Fibroblast of skin of back (primary cell): ENCODE results near the gene RNU1-2. TPM values are rescaled to one million over a fixed set of nuclear protein-coding genes. Genes with fewer than 3 reads are reported as not detected.
A peak's percentile ranks its signal among the peaks of the same experiment; 100 is the strongest.
"Not testable (repeated sequence)": the region's sequence is repeated elsewhere in the genome, so short reads cannot be mapped to it uniquely, and the experiment has no call there.

Experiments used
- DNase-seq: peaks from one replicate; pipeline ENCODE4 v3.0.0-alpha.2; 2013
- polyA plus RNA-seq, 2 experiments: library from polyadenylated mRNA; unstranded; fragments of 120-200 nt; gene quantifications; one replicate each; pipeline ENCODE4 v1.2.1, GENCODE V29; 2013; ENCODE audit not compliant: insufficient read length in 2 of 2

Gene RNU1-2
- polyA plus RNA-seq (2013, experiment 1 of 2; ENCODE audit: insufficient read length) = not detected
- not detected for polyA plus RNA-seq (2013, experiment 2 of 2; ENCODE audit: insufficient read length)

DNA sequence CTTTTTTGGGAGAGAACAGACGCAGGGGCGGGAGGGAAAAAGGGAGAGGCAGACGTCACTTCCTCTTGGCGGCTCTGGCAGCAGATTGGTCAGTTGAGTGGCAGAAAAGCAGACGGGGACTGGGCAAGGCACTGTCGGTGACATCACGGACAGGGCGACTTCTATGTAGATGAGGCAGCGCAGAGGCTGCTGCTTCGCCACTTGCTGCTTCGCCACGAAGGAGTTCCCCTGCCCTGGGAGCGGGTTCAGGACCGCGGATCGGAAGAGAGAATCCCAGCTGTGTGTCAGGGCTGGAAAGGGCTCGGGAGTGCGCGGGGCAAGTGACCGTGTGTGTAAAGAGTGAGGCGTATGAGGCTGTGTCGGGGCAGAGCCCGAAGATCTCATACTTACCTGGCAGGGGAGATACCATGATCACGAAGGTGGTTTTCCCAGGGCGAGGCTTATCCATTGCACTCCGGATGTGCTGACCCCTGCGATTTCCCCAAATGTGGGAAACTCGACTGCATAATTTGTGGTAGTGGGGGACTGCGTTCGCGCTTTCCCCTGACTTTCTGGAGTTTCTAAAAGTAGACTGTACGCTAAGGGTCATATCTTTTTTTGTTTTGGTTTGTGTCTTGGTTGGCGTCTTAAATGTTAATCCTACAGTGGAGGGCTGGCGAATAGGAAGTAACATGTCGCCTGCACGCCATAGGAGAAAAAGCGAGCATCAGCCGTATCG is at the start of gene RNU1-2:
Gene RNU1-2 (plus strand): TSS at position 383 of the 718 bp plus-strand sequence.
- peak; percentile 99 for DNase-seq

DNA sequence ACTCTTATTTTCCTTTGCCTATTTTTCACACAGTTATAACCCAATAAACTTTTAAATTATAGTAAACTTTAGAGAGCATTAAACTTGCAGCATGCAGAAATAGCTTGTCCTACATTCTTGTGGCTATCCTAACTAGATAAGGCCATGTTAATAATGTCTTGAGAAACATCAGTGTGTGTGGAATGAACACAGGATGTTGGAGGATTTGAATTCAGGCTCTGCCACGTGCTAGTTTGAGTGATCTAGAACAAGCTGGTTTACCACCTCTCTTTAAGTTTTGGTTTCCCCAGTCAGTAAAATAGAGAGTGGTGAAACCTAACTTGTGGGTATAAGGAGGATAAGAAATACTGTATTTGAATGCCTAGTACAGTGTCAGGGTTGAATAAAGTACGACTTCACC is 39.6 kb upstream of the RNU1-2 start:
- DNase-seq = not testable (repeated sequence)

DNA sequence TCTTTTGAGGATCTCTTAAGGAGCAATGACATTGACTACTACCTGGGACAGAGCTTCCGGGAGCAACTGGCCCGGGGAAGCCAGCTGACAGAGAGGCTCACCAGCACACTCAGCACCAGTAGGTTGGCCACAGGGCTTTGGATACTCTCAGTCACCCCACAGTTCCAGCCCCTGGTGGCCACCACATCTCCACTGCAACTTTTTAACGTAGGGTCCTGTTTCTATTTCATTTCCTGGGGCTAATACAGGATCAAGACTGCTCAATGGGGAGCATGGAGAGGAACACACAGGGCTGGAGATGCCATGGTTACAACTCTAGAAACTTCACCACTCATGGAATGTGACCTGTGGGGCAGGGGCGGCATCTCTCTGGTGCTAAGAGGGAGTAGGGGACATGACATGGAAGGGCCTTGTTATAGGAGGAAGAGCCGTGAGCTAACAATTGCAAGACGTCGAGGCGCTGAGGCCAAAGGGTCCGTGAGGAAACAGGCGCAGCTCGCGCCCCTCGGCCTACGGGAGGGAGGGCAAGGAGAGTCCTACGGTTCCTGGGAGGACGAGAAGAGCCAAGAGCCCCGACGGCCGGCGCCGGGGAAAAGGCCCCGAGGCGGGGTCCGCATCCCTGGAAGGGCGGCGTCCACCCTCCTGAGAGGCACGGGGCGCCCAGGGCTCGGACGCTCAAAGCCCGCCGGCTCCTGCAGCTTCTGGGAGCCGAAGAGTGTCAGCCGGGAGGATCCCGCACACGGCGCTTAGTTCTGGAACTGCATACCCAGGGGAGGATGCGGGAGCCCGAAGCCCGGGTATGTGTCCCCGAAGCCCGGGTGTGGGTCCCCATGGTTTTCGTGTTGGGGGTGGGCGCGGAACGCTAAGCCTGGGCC is 36.4 kb upstream of the RNU1-2 start:
- not testable (repeated sequence) for DNase-seq

DNA sequence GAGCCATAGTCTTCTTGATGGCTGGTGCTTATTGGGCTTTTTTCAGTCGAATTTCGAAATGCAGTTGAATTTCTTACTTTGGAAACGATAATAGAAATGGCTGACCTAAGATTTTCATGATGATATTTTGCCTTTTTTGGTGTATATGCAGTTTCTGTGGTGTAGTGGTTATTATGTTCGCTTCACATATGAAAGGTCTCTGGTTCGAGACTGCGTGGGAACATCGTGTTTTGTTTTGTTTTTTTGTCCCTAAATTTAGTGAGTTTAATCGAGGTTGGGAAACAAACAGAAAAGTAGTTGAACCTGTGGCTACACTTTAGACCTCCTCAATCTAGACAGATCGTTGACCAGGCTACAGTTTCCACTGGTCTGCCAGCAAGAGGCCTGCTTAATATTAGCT is 35.7 kb upstream of the RNU1-2 start:
- DNase-seq = not testable (repeated sequence)

DNA sequence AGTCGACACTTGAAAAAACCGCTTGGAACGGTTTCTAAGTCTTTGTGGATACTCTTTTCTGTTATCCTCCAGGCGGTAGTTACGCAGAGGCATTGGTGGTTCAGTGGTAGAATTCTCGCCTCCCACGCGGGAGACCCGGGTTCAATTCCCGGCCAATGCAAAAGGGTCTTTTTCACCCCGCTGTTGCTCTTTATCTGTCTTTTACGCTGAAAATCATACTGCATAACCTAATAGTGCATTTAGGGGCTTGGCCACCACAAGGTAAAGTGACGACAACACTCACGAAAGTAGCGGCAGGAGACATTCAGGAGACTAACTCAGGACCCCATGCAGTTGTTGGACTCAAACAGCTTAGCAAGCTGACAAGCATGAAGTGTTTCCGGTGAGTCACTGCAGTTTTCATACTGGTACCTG is 33.9 kb upstream of the RNU1-2 start:
- DNase-seq = not testable (repeated sequence)

DNA sequence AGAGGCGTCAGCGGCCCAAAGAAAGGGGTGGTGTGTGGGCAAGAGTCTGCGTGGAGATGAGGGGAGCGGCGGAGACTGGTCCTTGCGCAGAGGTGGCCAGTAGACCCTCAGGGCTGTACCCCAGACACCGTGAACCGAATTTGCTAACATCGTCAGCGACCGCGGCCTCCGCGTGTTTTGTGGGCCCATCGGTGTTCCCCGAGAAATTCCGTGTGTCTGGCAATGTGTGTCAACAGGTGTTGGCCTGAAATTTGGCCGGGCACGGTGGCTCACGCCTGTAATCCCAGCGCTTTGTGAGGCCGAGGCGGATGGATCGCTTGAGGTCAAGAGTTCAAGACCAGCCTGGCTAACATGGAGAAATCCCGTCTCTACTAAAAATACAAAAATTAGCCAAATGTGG is 33.4 kb upstream of the RNU1-2 start:
- DNase-seq = not testable (repeated sequence)

DNA sequence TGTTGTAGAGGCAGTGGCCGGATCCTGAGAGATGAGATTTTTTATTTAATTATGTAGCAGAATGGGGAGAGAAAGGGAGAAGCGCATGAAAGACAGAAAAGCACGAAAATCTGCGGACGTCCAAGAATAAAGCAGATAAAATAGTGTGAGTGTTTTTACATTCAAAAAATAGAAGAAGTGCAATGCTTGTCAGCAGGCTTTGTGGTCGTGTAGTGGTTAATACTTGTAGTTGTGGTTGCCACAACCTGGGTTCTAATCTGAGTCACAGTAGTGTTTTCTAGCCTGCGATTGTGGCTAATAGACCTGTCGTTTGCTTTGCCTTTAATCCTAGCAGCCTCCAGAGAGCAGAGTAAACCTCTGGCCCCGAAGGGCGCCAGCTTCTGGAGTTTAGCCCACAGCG is 32.8 kb upstream of the RNU1-2 start:
- not testable (repeated sequence) for DNase-seq

DNA sequence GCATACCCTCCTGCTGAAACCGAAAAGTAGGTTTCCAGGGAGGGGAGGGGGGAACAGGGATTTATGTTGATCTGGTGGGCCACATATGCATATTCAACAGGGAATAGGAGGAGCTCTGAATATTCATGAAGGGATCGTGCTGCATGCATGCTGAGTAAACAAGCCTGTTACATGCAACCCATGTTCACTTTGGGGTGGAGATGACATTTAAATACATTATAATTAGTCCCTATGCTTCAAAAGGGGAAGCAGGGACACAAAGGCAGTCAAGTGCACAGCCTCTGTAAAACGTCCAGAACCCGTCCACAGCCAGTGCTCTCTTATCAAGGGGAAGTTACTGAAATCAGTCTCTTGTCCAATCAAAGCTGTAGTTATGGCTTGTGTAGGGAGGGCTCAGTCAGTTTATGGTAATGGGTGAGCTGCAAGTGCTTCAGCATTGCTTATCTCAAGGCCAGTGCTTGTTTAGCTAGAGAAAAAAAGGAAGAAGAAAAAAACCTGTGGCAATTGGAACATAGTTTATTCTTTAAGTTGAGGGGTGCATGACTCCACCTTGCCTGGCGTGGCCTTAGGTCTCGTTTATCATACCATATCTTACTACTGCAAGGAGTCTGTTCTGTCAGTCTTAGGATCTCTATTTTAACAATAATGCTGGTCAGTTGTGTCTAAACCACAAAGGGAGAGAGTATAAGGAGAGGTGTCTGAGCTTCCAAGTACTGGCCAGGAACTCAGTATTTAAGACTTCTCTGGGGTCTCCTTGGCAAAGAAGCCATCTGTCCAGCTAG is 28.7 kb upstream of the RNU1-2 start:
- not testable (repeated sequence) for DNase-seq

DNA sequence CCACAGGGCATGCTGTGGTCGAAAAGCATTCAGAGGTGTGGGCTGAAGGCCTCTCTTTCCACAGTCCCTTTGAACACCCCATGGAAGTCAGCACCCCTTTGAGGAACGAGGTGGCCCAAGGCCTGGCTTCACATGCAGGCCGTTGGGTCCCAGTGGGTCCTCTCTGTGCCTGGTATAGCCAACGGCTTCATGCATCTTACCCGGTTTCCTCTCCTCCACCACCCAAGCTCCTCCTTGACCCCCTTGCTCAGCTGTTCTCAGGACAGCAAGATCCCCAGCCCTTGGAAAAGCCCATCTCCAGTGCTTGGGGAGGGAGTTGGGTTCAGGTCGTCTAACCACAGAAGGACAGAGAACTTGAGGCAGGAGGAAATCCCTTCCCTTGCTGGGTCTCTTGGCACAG is 27.0 kb upstream of the RNU1-2 start:
- not testable (repeated sequence) for DNase-seq

DNA sequence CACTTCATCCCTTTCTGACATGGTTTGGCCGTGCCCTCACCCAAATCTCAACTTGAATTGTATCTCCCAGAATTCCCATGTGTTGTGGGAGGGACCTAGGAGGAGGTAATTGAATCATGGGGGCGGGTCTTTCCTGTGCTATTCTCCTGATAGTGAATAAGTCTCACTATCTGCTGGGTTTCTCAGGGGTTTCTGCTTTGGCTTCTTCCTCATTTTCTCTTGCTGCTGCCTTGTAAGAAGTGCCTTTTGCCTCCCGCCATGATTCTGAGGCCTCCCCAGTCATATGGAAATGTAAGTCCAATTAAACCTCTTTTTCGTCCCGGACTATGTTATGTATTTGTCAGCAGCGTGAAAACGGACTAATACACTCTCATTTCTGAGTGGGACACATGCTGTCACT is 25.8 kb upstream of the RNU1-2 start:
- DNase-seq = not testable (repeated sequence)

DNA sequence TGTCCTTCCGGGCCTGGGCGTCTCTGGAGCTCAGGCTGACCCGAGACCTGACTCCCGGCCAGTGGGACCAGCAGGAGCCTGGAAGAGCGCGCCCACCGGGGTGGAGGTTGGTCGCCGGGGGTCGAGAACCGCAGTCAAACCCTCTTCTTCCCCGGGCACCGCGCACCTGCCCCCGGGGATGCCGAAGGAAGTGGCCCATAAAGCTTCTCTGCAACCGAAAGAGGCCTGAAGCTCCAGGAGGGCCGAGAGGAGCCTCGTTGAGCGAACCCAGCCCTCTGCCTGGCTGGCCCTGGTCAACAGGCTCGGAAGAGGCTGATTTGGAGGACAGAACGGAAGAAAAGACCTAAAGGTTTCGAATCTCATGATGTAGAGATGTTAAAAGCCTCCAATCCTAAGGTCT is 24.6 kb upstream of the RNU1-2 start:
- not testable (repeated sequence) for DNase-seq

DNA sequence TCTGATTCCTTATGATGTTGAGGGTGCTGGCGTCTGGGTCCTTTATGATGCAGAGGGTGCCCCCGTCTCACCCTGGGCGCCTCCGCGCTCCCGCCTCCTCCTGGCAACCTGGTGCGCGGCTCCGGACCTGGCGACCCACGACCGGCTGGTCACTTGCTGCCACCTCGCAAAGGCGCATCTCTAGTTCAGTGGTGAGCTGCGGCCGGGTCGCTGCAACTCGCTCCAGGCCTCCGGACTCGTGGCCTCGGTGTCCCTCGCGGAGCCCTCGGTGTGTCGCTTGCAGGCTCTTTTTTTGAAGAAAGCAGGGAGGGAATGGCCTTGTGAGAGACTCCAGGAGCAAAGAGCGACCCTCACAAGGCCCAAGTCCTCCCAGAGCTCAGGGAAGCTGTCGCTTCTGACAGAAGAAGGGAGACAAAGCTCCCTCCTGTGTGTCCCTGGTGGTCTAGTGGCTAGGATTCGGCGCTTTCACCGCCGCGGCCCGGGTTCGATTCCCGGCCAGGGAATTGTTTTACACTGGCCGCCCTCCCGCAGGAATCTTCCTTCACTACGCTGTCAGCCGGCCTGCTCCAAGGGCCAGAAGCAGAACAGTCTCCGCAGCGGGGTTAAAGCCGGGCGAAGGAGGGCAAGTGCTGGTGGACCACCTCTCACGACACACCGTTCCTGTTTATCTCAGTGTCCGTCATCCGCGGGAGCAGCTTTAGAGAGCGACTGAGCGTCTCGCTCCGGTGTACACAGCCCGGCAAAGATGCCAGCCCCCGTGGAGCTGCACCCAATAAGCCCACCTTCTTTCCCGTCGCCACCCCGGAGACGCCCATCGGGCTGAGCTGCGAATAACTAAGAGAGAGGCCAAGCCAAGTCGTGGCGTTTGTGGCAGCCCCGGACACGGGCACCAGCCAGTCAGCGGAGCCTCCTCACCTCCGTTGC is 23.4 kb upstream of the RNU1-2 start:
- DNase-seq = peak; percentile 87

DNA sequence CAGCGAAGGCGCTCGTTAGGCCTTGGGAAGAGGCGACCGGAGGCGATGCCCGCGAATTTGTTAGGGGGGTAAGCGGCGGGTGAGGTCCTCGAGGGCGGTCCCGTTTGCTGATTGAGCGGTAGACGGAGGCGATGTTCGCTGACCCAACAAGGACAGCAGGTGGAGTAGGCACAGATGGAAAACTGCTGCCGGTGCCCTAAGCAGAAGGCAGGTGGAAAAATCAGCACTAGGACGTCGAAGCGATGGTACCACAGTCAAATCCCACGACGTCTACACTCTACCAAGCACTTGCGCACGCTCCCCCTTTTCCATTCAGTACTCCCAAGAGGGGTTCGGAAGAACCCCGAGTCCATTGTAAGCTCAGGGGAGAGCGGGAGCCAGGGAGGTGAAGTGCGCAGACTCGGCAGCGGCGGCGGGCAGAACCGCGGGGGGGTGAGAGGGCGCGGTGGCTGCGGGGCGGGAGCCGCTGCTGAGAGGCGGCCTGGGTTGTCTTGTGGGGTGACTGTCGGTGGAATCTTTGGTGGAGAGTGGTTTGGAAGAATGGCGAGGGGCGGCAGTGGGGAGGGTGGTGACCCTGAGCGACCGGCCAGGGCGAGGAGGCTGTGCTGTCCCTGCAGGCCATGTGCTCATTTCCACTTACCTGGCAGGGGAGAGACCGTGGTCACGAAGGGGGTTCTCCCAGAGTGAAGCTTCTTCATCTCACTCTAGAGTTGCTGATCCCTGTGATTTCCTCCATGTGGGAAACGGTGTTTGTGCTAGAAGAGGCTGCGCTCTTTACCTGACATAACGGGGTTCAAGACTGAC is 22.5 kb upstream of the RNU1-2 start:
- not testable (repeated sequence) for DNase-seq

DNA sequence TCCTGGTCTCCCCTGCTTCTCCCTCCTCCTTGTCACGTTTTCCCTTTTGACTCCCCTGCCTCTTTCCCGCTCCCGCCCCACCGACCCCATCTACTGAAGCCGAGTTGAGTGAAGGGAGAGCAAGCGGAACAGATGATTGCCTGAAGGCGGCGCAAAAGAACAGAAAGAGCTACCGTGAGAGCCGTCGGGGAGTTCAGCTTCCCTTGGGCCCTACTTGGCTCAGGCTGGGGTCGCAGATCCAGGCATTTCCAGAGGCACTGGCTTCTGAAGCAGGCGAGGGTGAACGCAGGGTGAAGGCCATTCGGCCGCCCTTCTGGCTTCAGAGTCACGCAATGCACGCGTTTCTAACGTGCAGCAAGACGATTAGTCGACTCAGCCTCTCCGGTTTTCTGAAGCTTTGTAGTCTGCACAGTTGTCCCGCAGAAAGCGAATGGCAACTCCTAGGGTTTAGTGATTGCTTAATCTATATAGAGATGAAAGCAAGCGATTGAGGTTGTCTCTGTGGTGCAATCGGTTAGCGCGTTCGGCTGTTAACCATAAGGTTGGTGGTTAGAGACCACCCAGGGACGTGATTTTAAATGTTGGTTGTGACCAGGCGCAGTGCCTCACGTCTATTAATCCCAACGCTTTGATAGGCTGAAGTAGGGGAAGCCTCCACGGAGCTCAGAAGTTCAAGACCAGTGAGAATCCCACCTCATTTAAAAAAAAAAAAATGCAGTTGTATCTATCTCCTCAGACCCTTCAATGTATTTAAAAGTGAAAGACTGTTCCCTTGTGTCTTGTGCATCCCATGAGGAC is 20.6 kb upstream of the RNU1-2 start:
- not testable (repeated sequence) for DNase-seq

DNA sequence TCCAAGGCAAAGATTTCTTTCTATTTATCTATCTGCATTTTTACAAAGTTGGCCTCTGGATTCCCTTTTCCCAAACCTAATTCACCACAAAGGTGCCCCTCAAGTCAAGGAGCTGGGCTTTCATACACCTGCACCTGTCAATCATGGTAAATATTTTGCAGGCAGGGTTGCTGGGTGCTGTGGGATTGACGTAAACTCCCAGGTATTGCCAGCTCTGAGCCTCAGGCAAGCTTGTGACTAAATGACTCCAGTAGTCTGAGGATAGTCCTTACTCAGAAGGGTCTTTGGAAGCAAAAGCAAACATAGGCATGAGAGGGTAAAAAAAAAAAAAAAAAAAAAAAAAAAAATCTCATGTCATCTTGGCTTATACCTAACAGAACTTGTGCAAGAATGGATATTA is 14.0 kb upstream of the RNU1-2 start:
- DNase-seq = not testable (repeated sequence)

DNA sequence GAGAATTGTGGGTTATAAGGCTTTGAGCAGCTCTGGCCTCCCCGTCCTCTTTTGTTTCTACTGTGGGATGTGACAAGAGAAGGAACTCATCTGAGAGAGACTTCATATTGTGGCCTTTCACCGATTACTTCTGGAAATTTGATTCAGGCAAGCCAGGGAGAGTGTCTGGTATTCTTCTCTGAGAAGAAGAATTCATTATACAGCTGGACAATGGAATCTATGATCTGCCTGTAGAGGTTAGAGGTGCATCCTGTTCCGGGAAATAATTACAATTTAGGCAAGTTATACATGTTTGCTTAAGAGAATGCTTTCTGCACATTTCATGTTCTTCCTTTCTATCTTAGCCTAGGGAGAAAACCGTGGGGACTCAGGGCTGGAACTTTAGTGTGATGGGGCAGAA is 12.8 kb upstream of the RNU1-2 start:
- DNase-seq = no peak

DNA sequence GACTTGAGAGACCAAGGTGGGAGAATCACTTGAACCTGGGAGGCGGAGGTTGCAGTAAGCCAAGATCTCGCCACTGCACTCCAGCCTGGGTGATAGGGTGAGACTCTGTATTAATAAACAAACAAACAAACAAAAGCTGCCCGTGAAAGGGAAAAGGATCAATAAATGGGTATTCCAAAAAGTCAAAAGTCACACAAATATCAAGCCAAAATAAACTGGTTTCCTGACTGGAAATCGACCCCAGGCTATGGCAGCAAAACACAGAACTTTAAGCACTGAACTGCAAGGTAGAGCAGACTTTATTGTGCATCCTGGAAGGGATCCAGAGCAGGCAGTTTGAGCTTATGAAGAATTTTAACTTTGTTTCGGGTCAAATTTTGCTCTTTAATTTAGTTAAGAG is 11.3 kb upstream of the RNU1-2 start:
- not testable (repeated sequence) for DNase-seq

DNA sequence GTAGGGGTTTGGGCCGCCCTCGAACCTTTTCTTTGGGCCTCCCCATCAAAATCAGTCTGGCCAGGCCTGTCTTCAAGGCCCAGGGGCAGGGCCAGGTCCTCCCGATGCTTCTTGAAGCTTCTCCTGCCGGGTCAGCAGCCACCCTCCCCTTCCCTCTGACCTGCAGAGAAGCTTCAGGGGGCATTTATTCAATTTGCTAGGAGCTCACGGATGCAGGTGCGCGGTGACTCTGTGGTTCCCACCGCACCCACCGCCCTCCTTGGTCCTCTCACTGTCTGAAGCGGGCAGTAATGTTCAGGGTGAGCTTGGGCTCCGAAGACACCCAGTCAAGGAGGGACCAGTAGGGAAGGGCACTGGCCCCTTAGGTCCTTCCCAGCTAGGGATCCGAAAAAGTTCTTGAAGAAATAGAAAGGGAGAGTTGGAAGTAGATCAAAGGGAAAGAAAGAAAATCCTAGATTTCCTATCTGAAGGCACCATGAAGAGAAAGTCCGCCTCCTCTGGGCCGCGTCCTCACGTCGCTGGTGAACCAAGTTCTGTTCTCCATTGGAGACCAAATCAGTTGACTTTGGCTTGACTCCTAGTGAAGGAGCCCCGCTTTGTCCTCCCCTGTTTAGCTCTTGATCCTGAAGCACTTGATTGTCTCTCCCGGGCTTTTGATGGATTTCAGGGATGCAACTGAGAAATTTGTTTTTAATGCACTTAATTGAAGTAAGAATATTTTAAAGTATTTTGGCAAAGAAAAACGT is 8.7 kb upstream of the RNU1-2 start:
- no peak for DNase-seq
